ENCODE data around the gene DENND1B.
"Not testable (repeated sequence)": the region's sequence is repeated elsewhere in the genome, so short reads cannot be mapped to it uniquely, and the experiment has no call there.

Gene DENND1B

DNA sequence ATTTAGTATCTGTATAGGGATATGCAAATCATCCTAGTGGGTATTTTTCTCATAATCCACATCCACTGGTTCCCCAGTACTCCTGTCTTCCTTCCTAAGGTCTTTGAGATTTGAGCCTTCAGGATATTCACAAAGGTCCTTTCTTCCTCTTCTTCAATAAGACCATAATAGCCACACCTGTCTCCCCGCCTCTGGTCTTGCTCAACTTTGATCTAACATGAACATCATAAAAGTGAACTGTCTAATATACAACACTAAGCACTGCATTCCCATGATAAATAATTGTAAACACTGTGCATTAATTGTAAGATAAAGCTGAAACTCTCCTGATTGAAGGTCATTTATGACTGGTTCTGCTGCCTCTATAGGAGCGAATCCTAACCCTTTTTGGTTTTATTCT, 184.6 kb downstream of the DENND1B start:
- no peak overlapping the region for H3K27ac ChIP-seq (ENCODE audit: low read length)
- ATAC-seq (ENCODE audit: insufficient read depth, low read depth) (no peak), DNase-seq (no peak)
- H4K20me1 ChIP-seq (ENCODE audit: insufficient read depth, low read length): no peaks in the 10 kb centered on the region
- no peak overlapping the region for H3K4me3 ChIP-seq (ENCODE audit: low read depth in 1 of 2, low read length in 2 of 2)
- no peaks in the 10 kb centered on the region for H3K79me2 ChIP-seq (ENCODE audit: insufficient read depth, low read length)
- TF ChIP-seq, protein P1, sequence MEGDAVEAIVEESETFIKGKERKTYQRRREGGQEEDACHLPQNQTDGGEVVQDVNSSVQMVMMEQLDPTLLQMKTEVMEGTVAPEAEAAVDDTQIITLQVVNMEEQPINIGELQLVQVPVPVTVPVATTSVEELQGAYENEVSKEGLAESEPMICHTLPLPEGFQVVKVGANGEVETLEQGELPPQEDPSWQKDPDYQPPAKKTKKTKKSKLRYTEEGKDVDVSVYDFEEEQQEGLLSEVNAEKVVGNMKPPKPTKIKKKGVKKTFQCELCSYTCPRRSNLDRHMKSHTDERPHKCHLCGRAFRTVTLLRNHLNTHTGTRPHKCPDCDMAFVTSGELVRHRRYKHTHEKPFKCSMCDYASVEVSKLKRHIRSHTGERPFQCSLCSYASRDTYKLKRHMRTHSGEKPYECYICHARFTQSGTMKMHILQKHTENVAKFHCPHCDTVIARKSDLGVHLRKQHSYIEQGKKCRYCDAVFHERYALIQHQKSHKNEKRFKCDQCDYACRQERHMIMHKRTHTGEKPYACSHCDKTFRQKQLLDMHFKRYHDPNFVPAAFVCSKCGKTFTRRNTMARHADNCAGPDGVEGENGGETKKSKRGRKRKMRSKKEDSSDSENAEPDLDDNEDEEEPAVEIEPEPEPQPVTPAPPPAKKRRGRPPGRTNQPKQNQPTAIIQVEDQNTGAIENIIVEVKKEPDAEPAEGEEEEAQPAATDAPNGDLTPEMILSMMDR (IDR thresholded peaks at IDR 0.05; ENCODE audit: borderline replicate concordance, extremely low read depth, low read length, poor library complexity, severe bottlenecking): no peak
- no peak for TF ChIP-seq EZH2 (IDR thresholded peaks at IDR 0.05; ENCODE audit: borderline replicate concordance, low read depth, low read length, severe bottlenecking)
- no peak overlapping the region for H3K9ac ChIP-seq (ENCODE audit: low read depth, low read length)
- no peaks in the 10 kb centered on the region for H3K27me3 ChIP-seq (ENCODE audit: insufficient read depth, low read length, poor library complexity)
- no peak overlapping the region for H2AFZ ChIP-seq (ENCODE audit: low read depth, low read length)
- peaks cover 45% of the 10 kb centered on the region; the same call in 1 of the 2 replicates for H3K36me3 ChIP-seq (ENCODE audit: insufficient read depth, low read length)
- H3K4me1 ChIP-seq (ENCODE audit: insufficient read depth, low read length): no peaks in the 10 kb centered on the region
- H3K9me3 ChIP-seq (ENCODE audit: insufficient read depth, low read length, severe bottlenecking): no peaks in the 10 kb centered on the region
- no peak overlapping the region for H3K4me2 ChIP-seq (ENCODE audit: insufficient read depth, low read length)

DNA sequence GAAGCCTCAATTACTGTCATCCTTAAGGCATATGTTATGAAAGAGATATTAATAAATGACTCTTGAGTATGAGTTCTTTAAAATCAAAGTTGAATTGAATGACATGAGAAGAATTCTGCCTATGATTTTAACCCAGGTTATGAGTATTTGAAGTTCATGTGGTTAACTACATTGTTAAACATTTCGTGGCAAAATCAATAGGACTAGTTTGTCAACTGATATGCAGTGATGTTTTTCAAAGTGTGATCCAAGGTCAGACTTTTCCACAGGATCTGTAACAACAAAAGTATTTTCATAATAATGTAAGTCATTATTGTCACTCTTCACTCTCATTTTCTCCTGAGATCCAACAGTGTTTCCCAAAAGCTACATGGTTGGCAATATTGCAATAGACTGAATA, 189.5 kb downstream of the DENND1B start:
- no peaks in the 10 kb centered on the region for H3K4me1 ChIP-seq (ENCODE audit: insufficient read depth, low read length)
- no peak overlapping the region for H2AFZ ChIP-seq (ENCODE audit: low read depth, low read length)
- H4K20me1 ChIP-seq (ENCODE audit: insufficient read depth, low read length): no peaks in the 10 kb centered on the region
- H3K79me2 ChIP-seq (ENCODE audit: insufficient read depth, low read length): no peaks in the 10 kb centered on the region
- H3K4me3 ChIP-seq (ENCODE audit: low read depth in 1 of 2, low read length in 2 of 2): no peak overlapping the region
- peaks cover 44% of the 10 kb centered on the region; the same call in 1 of the 2 replicates for H3K36me3 ChIP-seq (ENCODE audit: insufficient read depth, low read length)
- DNase-seq (no peak), ATAC-seq (ENCODE audit: insufficient read depth, low read depth) (no peak)
- no peaks in the 10 kb centered on the region for H3K27me3 ChIP-seq (ENCODE audit: insufficient read depth, low read length, poor library complexity)
- TF ChIP-seq EZH2 (IDR thresholded peaks at IDR 0.05; ENCODE audit: borderline replicate concordance, low read depth, low read length, severe bottlenecking): no peak
- TF ChIP-seq, protein P1 (IDR thresholded peaks at IDR 0.05; ENCODE audit: borderline replicate concordance, extremely low read depth, low read length, poor library complexity, severe bottlenecking): no peak
- H3K9me3 ChIP-seq (ENCODE audit: insufficient read depth, low read length, severe bottlenecking): no peaks in the 10 kb centered on the region
- H3K9ac ChIP-seq (ENCODE audit: low read depth, low read length): no peak overlapping the region
- no peak overlapping the region for H3K27ac ChIP-seq (ENCODE audit: low read length)
- H3K4me2 ChIP-seq (ENCODE audit: insufficient read depth, low read length): no peak overlapping the region

DNA sequence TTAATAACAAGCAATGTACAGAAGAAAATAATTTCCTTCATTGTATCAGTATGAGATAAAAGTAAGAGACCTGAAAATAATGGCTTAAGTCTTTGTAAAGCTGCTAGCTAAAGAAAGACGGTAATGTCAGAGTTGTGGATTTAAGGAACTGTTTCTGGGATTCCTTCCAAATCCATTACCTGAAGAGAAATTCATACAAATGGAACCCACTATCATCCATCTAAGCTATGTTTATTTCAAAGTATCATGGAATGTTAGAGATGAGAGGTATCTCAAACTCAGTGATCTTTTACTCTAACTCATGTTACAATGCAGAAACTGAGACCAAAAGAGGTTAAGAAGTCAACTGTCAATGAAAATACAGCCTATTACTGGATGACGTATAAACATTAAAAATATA, 197.7 kb downstream of the DENND1B start:
- H3K4me2 ChIP-seq (ENCODE audit: insufficient read depth, low read length): no peak overlapping the region
- H3K36me3 ChIP-seq (ENCODE audit: insufficient read depth, low read length): peaks cover 45% of the 10 kb centered on the region
- no peaks in the 10 kb centered on the region for H3K27me3 ChIP-seq (ENCODE audit: insufficient read depth, low read length, poor library complexity)
- no peak overlapping the region for H3K9ac ChIP-seq (ENCODE audit: low read depth, low read length)
- H3K4me3 ChIP-seq (ENCODE audit: low read depth in 1 of 2, low read length in 2 of 2): no peak overlapping the region
- no peak for TF ChIP-seq EZH2 (IDR thresholded peaks at IDR 0.05; ENCODE audit: borderline replicate concordance, low read depth, low read length, severe bottlenecking)
- TF ChIP-seq, protein P1 (IDR thresholded peaks at IDR 0.05; ENCODE audit: borderline replicate concordance, extremely low read depth, low read length, poor library complexity, severe bottlenecking): no peak
- H4K20me1 ChIP-seq (ENCODE audit: insufficient read depth, low read length): no peaks in the 10 kb centered on the region
- H2AFZ ChIP-seq (ENCODE audit: low read depth, low read length): no peak overlapping the region
- H3K4me1 ChIP-seq (ENCODE audit: insufficient read depth, low read length): no peaks in the 10 kb centered on the region
- H3K27ac ChIP-seq (ENCODE audit: low read length): no peak overlapping the region
- peaks cover 2% of the 10 kb centered on the region for H3K9me3 ChIP-seq (ENCODE audit: insufficient read depth, low read length, severe bottlenecking)
- ATAC-seq (ENCODE audit: insufficient read depth, low read depth): no peak
- H3K79me2 ChIP-seq (ENCODE audit: insufficient read depth, low read length): no peaks in the 10 kb centered on the region
- DNase-seq: no peak

DNA sequence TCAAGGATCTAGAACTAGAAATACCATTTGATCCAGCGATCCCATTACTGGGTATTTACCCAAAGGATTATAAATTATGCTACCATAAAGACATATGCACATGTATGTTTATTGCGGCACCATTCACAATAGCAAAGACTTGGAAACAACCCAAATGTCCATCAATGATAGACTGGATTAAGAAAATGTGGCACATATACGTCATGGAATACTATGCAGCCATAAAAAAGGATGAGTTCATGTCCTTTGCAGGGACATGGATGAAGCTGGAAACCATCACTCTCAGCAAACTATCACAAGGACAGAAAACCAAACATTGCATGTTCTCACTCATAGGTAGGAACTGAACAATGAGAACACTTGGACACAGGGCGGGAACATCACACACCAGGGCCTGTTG, 199.7 kb downstream of the DENND1B start:
- not testable (repeated sequence) for H4K20me1 ChIP-seq (ENCODE audit: insufficient read depth, low read length); H3K9me3 ChIP-seq (ENCODE audit: insufficient read depth, low read length, severe bottlenecking); H3K4me1 ChIP-seq (ENCODE audit: insufficient read depth, low read length); H3K79me2 ChIP-seq (ENCODE audit: insufficient read depth, low read length); H3K9ac ChIP-seq (ENCODE audit: low read depth, low read length); ATAC-seq (ENCODE audit: insufficient read depth, low read depth); H2AFZ ChIP-seq (ENCODE audit: low read depth, low read length); H3K27me3 ChIP-seq (ENCODE audit: insufficient read depth, low read length, poor library complexity); H3K4me3 ChIP-seq (ENCODE audit: low read depth in 1 of 2, low read length in 2 of 2); H3K4me2 ChIP-seq (ENCODE audit: insufficient read depth, low read length); H3K27ac ChIP-seq (ENCODE audit: low read length); DNase-seq
- H3K36me3 ChIP-seq (ENCODE audit: insufficient read depth, low read length): peaks cover 35% of the 10 kb centered on the region
